Astrocyte of the spinal cord (primary cell): ENCODE results near the gene CRISPLD2.

Experiments used
- DNase-seq: peaks from one replicate; pipeline ENCODE4 v3.0.0; 2011; ENCODE audit warnings: low read depth, low spot score
- H3K4me3 ChIP-seq: 2 replicates; pipeline ENCODE4 v1.5.1; 2011; ENCODE audit warnings: low read depth, mild to moderate bottlenecking, low read length, moderate library complexity
- CTCF ChIP-seq: IDR thresholded peaks from 2 replicates; pipeline ENCODE4 v1.5.1; 2012; ENCODE audit warnings: low read depth, mild to moderate bottlenecking, low read length, inconsistent platforms
- in situ Hi-C: cut with HindIII; loops from 2 replicates; pipeline ENCODE4 v1.10.0; 2017; ENCODE audit warnings: low sequenced_read_pairs

CRISPLD2 gene

GRCh38 chr16:84820771-84821170 lies 986 bp downstream of the CRISPLD2 start:
- TF ChIP-seq CTCF: no peak
- DNase-seq: no peak
- in situ Hi-C loops: no loop called here
- peak overlapping the region; percentile 57 for H3K4me3 ChIP-seq

GRCh38 chr16:84821179-84821578 lies 1.4 kb downstream of the CRISPLD2 start:
- no peak for TF ChIP-seq CTCF
- DNase-seq: no peak
- H3K4me3 ChIP-seq: peak overlapping the region; percentile 57
- in situ Hi-C loops: no loop called here

- no peak for TF ChIP-seq CTCF
These were observed 2.2 kb downstream of the CRISPLD2 start for GRCh38 chr16:84821728-84822689.

GRCh38 chr16:84822990-84823389 lies 3.2 kb downstream of the CRISPLD2 start:
- in situ Hi-C loops: no loop called here
- DNase-seq: no peak
- H3K4me3 ChIP-seq: no peak overlapping the region
- no peak for TF ChIP-seq CTCF

More at GRCh38 chr16:84821728-84822689, 2.2 kb downstream of the CRISPLD2 start:
- in situ Hi-C loops: no loop called here
- no peak for DNase-seq
- H3K4me3 ChIP-seq: no peak overlapping the region

- DNase-seq: no peak
- in situ Hi-C loops: no loop called here
- H3K4me3 ChIP-seq: no peak overlapping the region
- no peak for TF ChIP-seq CTCF
These were observed 3.7 kb downstream of the CRISPLD2 start for GRCh38 chr16:84823484-84823883.

GRCh38 chr16:84823926-84824325 lies 4.1 kb downstream of the CRISPLD2 start:
- TF ChIP-seq CTCF: no peak
- in situ Hi-C loops: no loop called here
- no peak for DNase-seq
- no peak overlapping the region for H3K4me3 ChIP-seq
